Measurements from ENCODE around the gene ZFC3H1. TPM values are rescaled to one million over a fixed set of nuclear protein-coding genes. Genes with fewer than 3 reads are reported as not detected.

The ZFC3H1 gene
- total and polyA plus RNA-seq, 2 of the 8 experiments (the other 6 are each of a cell fraction or from before 2014, with no cell fraction given), result 20.0 to 32.4 TPM

GRCh38 chr12:71610031-71610795 lies 53.4 kb downstream of the ZFC3H1 start:
- Histone ChIP-seq H2BK120ac (replicated peaks; ENCODE audit: low read depth, low read length) (no peak overlapping the region), H3K4me3 (ENCODE audit: extremely low read depth in 1 of 4, insufficient read depth in 2 of 4, low read depth in 3 of 4, low read length in 4 of 4) (no peak overlapping the region), H3K9me3 (ENCODE audit: insufficient read depth in 2 of 2, low read depth in 1 of 2, low read length in 1 of 2) (no peaks in the 10 kb centered on the region), H2AFZ (ENCODE audit: low read length) (no peak overlapping the region), H4K20me1 (replicated peaks in 1 of 2; ENCODE audit: control insufficient read depth in 1 of 2, insufficient read depth in 2 of 2, low read length in 2 of 2) (no peaks in the 10 kb centered on the region), H3K36me3 (ENCODE audit: control insufficient read depth in 2 of 4, insufficient read depth in 4 of 4, low read length in 3 of 4) (peaks cover 22 to 78% (median 39%) of the 10 kb centered on the region in 4 experiments), H3K27ac (ENCODE audit: low read depth, low read length) (no peak overlapping the region), H3K23me2 (ENCODE audit: low read depth, low read length) (no peaks in the 10 kb centered on the region), H2AK5ac (ENCODE audit: low read depth, low read length) (no peak overlapping the region), H3K14ac (ENCODE audit: insufficient read length) (no peak overlapping the region), H3K23ac (ENCODE audit: insufficient read length) (no peak overlapping the region), H3K27me3 (replicated peaks in 1 of 4; ENCODE audit: control insufficient read depth in 3 of 4, extremely low read depth in 1 of 4, insufficient read depth in 3 of 4, low read length in 3 of 4) (no peaks in the 10 kb centered on the region), H3K4me1 (replicated peaks in 1 of 4; ENCODE audit: control insufficient read depth in 3 of 4, insufficient read depth in 4 of 4, low read length in 3 of 4) (no peaks in the 10 kb centered on the region), H2BK15ac (ENCODE audit: low read length) (no peak overlapping the region), H3K4ac (replicated peaks; ENCODE audit: insufficient read length, low read depth, low read length) (no peak overlapping the region), H3K18ac (ENCODE audit: extremely low read depth, low read length) (no peak overlapping the region), H3K56ac (replicated peaks; ENCODE audit: insufficient read length, low read depth, low read length) (no peak overlapping the region), H3K79me1 (ENCODE audit: low read depth, low read length) (no peaks in the 10 kb centered on the region), H4K5ac (ENCODE audit: insufficient read length, low read depth, low read length) (no peak overlapping the region), H3K9ac (replicated peaks in 1 of 4; ENCODE audit: extremely low read depth in 1 of 4, low read depth in 3 of 4, low read length in 3 of 4) (no peak overlapping the region), H2BK5ac (ENCODE audit: low read depth, low read length) (no peak overlapping the region), H3K79me2 (ENCODE audit: control insufficient read depth in 1 of 2, insufficient read depth in 2 of 2, low read length in 2 of 2) (no peaks in the 10 kb centered on the region), H2BK20ac (ENCODE audit: low read length) (no peak overlapping the region), H4K91ac (replicated peaks; ENCODE audit: insufficient read length, low read length) (no peak overlapping the region), H4K8ac (ENCODE audit: extremely low read depth, insufficient read depth, low read length) (no peak overlapping the region; the same call in 1 of the 2 replicates), H2BK12ac (ENCODE audit: low read depth, low read length) (no peak overlapping the region), H3K4me2 (ENCODE audit: insufficient read depth in 1 of 2, low read depth in 2 of 2, low read length in 2 of 2) (no peak overlapping the region)
- FAIRE-seq (no peak), DNase-seq (ENCODE audit: low read depth in 1 of 2, low spot score in 2 of 2) (no peak)
- ChIA-PET POLR2A (ENCODE audit: partially characterized antibody) (no interaction called here), CTCF (ENCODE audit: partially characterized antibody) (no interaction called here)
- 89% methylated on average over 6 of the region's 6 CpGs; no CpG with 5 or more reads in 1 of the 2 experiments for WGBS, 2 experiments (ENCODE audit: extremely low coverage in 1 of 2, insufficient coverage in 1 of 2, insufficient read length in 1 of 2, insufficient replicate concordance in 2 of 2, low coverage in 1 of 2, low lambda C conversion rate in 2 of 2, missing lambda C conversion rate in 1 of 2)
- TF ChIP-seq MAX (IDR thresholded peaks at IDR 0.05) (no peak), RNF2 (IDR thresholded peaks at IDR 0.05; ENCODE audit: borderline replicate concordance, low read depth, low read length, missing control alignments, poor library complexity, severe bottlenecking) (no peak), E2F6 (IDR thresholded peaks at IDR 0.05) (no peak), RAD21 (IDR thresholded peaks at IDR 0.05 in 1 of 2, conservative IDR thresholded peaks at IDR 0.05 in 1 of 2; ENCODE audit: low read depth in 2 of 2, low read length in 2 of 2) (no peak), TAF7 (optimal IDR thresholded peaks at IDR 0.05; ENCODE audit: borderline replicate concordance, low read depth, low read length) (no peak), JUN (IDR thresholded peaks at IDR 0.05; ENCODE audit: low read depth, low read length) (no peak), SP2 (IDR thresholded peaks at IDR 0.05; ENCODE audit: low read length) (no peak), CTBP2 (IDR thresholded peaks at IDR 0.05; ENCODE audit: borderline replicate concordance, insufficient read depth, insufficient read length, low read length) (no peak), EZH2 (IDR thresholded peaks at IDR 0.05; ENCODE audit: low read depth, low read length, severe bottlenecking) (no peak), NRF1 (IDR thresholded peaks at IDR 0.05; ENCODE audit: low read depth, low read length) (no peak), RXRA (IDR thresholded peaks at IDR 0.05; ENCODE audit: insufficient read depth, low read depth, low read length) (no peak)

Data from H1 (cell line).